Karpas-422 (cell line): ENCODE results near the gene AHNAK. TPM values are rescaled to one million over a fixed set of nuclear protein-coding genes. Genes with fewer than 3 reads are reported as not detected.
"Not testable (repeated sequence)": the region's sequence is repeated elsewhere in the genome, so short reads cannot be mapped to it uniquely, and the experiment has no call there.

Experiments
- DNase-seq: peaks from one replicate; pipeline ENCODE4 v3.0.0-alpha.2; 2015
- H2AFZ ChIP-seq: fragments of 200-600 bp; sonication (generic); 2 replicates; pipeline ENCODE4 v1.6.1; 2014; ENCODE audit warnings: antibody characterized with exemption, low read length, mixed read lengths
- H3K27ac ChIP-seq: fragments of 200-600 bp; sonication (generic); 2 replicates; pipeline ENCODE4 v1.5.1; 2014; ENCODE audit warnings: mild to moderate bottlenecking, low read length, moderate library complexity
- H3K27me3 ChIP-seq: fragments of 200-600 bp; sonication (generic); 2 replicates; pipeline ENCODE4 v1.6.1; 2014; ENCODE audit warnings: low read length, mixed read lengths
- H3K36me3 ChIP-seq: fragments of 200-600 bp; sonication (generic); 2 replicates; pipeline ENCODE4 v1.6.1; 2014; ENCODE audit warnings: low read length, mixed read lengths; ENCODE audit not compliant: insufficient read depth
- H3K4me1 ChIP-seq: fragments of 200-600 bp; sonication (generic); 2 replicates; pipeline ENCODE4 v1.6.1; 2014; ENCODE audit warnings: mild to moderate bottlenecking, low read length, mixed read lengths
- H3K4me2 ChIP-seq: fragments of 200-600 bp; sonication (generic); 2 replicates; pipeline ENCODE4 v1.6.1; 2014; ENCODE audit warnings: low read length, low read depth, mild to moderate bottlenecking; ENCODE audit not compliant: poor library complexity, severe bottlenecking
- H3K4me3 ChIP-seq: fragments of 200-600 bp; sonication (generic); 2 replicates; pipeline ENCODE4 v1.5.1; 2014; ENCODE audit warnings: mild to moderate bottlenecking, antibody characterized with exemption, low read length, mixed read lengths
- H3K79me2 ChIP-seq: fragments of 200-600 bp; sonication (generic); 2 replicates; pipeline ENCODE4 v1.6.1; 2014; ENCODE audit warnings: mild to moderate bottlenecking, low read length, mixed read lengths
- H3K9ac ChIP-seq: fragments of 200-600 bp; sonication (generic); 2 replicates; pipeline ENCODE4 v1.6.0; 2014; ENCODE audit warnings: low read length
- H3K9me2 ChIP-seq: fragments of 200-600 bp; sonication (generic), shearing (Covaris generic); replicated peaks from 2 replicates; pipeline ENCODE4 v1.6.0; 2014; ENCODE audit warnings: mild to moderate bottlenecking, low read length, moderate library complexity; ENCODE audit not compliant: insufficient read depth
- H3K9me3 ChIP-seq: fragments of 300-700, 200-600 bp; sonication (generic); 2 replicates; pipeline ENCODE4 v1.6.1; 2014; ENCODE audit warnings: low read length, mixed read lengths
- H4K20me1 ChIP-seq: fragments of 200-600 bp; sonication (generic); 2 replicates; pipeline ENCODE4 v1.6.1; 2014; ENCODE audit warnings: mild to moderate bottlenecking, antibody characterized with exemption, low read length, low read depth; ENCODE audit not compliant: insufficient read depth
- total RNA-seq: library from RNA; depleted of rRNA; stranded (reverse); fragments of >200 nt; shearing (Covaris generic); gene quantifications from 2 replicates; pipeline ENCODE4 v1.2.3, GENCODE V29; 2014; ENCODE audit warnings: low replicate concordance

The AHNAK gene
- total RNA-seq, 1 experiment from 2014 or later: 0.34 TPM

- H3K27me3 ChIP-seq, H3K9me2 ChIP-seq, DNase-seq, H4K20me1 ChIP-seq, H3K9ac ChIP-seq, H3K9me3 ChIP-seq, H3K4me2 ChIP-seq, H3K27ac ChIP-seq, H3K4me3 ChIP-seq, H2AFZ ChIP-seq: not testable (repeated sequence)
- Histone ChIP-seq H3K36me3 (peaks cover 29% of the 10 kb centered on the region), H3K4me1 (peaks cover 10% of the 10 kb centered on the region), H3K79me2 (peaks cover 40% of the 10 kb centered on the region)
Measured at GRCh38 chr11:62585356-62585755, 38.8 kb upstream of the AHNAK start.

DNA sequence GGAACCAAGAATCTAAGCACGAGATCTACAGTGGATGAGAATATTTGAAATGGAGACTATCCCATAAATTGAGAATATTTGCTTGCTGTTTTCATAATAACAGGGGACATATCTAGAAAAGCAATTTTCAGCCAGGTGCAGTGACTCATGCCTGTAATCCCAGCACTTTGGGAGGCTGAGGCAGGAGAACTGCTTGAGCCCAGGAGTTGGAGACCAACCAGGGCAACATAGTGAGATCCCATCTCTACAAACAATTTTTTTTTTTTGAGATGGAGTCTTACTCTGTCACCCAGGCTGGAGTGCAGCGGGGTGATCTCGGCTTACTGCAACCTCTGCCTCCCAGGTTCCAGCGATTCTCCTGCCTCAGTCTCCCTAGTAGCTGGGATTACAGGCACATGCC is 35.1 kb upstream of the AHNAK start:
- not testable (repeated sequence) for H3K9ac ChIP-seq, H4K20me1 ChIP-seq, H2AFZ ChIP-seq, H3K9me3 ChIP-seq, H3K27me3 ChIP-seq, DNase-seq, H3K9me2 ChIP-seq, H3K27ac ChIP-seq, H3K4me3 ChIP-seq, H3K4me2 ChIP-seq, H3K4me1 ChIP-seq
- H3K79me2 ChIP-seq: peaks cover 12% of the 10 kb centered on the region
- H3K36me3 ChIP-seq: peaks cover 21% of the 10 kb centered on the region

- Histone ChIP-seq H4K20me1 (no peaks in the 10 kb centered on the region), H3K9me3 (no peaks in the 10 kb centered on the region), H2AFZ (no peak overlapping the region), H3K27me3 (no peaks in the 10 kb centered on the region), H3K4me1 (no peaks in the 10 kb centered on the region), H3K9me2 (no peaks in the 10 kb centered on the region), H3K4me3 (no peak overlapping the region), H3K4me2 (no peak overlapping the region), H3K79me2 (peaks cover 9% of the 10 kb centered on the region), H3K27ac (no peak overlapping the region), H3K36me3 (peaks cover 17% of the 10 kb centered on the region), H3K9ac (no peak overlapping the region)
- DNase-seq: no peak
Measured at GRCh38 chr11:62580959-62581715, 34.5 kb upstream of the AHNAK start.

DNA sequence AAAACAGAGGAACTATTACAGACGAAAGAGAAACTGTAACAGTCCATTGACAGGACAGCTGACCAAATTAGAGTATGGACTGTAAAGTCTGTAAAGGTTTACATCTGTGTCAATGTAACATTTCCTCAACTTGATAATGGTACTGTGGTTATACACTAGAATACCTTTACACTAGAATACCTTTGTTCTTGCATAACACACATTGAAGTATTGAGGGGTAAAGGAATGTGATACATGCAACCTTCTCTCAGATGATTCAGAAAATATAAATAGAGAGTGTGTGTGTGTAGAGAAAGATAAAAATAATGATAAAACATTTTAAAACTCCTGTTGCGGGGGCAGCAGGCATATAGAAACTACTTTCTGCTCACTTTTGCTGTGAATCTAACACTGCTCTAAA is 32.6 kb upstream of the AHNAK start:
- Histone ChIP-seq H3K27me3 (no peaks in the 10 kb centered on the region), H3K4me1 (peaks cover 15% of the 10 kb centered on the region), H2AFZ (no peak overlapping the region), H3K4me3 (no peak overlapping the region), H4K20me1 (no peaks in the 10 kb centered on the region), H3K9ac (no peak overlapping the region), H3K9me2 (no peaks in the 10 kb centered on the region), H3K79me2 (no peaks in the 10 kb centered on the region), H3K27ac (no peak overlapping the region), H3K9me3 (no peaks in the 10 kb centered on the region), H3K4me2 (no peak overlapping the region), H3K36me3 (peaks cover 10% of the 10 kb centered on the region; the same call in 1 of the 2 replicates)
- no peak for DNase-seq

GRCh38 chr11:62578541-62578940 is 31.9 kb upstream of the AHNAK start:
- H3K36me3 ChIP-seq: peaks cover 4% of the 10 kb centered on the region; the same call in 1 of the 2 replicates
- H3K9ac ChIP-seq: no peak overlapping the region
- no peaks in the 10 kb centered on the region for H4K20me1 ChIP-seq
- no peaks in the 10 kb centered on the region for H3K9me2 ChIP-seq
- H3K9me3 ChIP-seq: no peaks in the 10 kb centered on the region
- no peak overlapping the region for H2AFZ ChIP-seq
- H3K4me3 ChIP-seq: no peak overlapping the region
- peaks cover 17% of the 10 kb centered on the region for H3K4me1 ChIP-seq
- no peak for DNase-seq
- H3K79me2 ChIP-seq: peaks cover 1% of the 10 kb centered on the region
- H3K4me2 ChIP-seq: no peak overlapping the region
- H3K27me3 ChIP-seq: no peaks in the 10 kb centered on the region
- no peak overlapping the region for H3K27ac ChIP-seq

DNA sequence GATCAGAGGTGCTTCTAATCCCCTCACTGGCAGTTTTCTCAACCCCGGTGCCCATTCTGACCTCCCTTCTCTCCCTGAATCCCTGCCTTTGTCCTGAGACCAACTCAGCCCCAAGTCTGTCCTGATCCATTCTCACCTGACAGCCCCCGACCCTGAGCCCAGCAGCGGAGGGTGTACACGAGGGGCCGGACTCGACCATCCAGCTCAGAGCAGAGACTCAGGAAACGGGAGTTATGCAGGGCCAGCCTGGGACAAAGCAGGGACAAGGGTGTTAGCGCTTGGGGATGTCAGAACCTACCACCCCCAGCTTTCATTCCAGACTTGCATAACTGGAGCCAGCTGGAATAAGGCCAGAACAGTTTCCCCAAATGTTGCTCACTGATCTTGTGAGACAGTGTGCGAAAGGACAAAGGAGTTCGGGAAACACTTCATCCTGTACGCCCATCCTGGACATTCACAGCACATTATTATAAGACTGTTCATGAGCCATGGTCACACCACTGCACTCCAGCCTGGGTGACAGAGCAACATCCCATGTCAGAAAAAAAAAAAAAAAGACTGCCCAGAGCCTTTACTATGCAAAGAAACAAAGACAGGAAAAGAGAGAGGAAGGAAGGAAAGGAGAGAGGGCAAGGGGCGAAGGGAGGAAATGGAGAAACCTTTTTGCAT is 30.6 kb upstream of the AHNAK start:
- no peak overlapping the region for H3K9ac ChIP-seq

DNA sequence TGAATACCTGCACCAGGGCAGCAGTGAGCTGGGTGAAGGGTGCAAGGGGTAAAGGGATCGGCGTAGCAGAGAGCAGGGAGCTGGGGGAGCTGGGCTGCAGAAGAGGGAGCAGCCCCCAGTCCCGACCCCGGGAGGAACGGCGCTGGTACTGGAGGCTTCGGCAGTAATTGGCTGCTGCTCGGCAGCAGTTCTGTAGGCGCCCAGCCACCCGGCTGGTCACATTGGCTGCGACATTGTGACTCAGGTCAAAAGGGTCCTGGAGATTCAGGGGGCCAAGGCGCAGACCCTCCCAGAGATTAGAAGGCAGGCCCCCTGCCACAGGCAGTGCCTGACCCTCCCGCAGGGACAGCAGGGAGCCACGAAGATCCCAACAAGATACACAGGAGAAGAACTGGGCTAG is 29.2 kb upstream of the AHNAK start:
- no peaks in the 10 kb centered on the region for H3K9me3 ChIP-seq
- H3K9ac ChIP-seq: peak overlapping the region; percentile 85; the same call in 1 of the 2 replicates
- no peak overlapping the region for H2AFZ ChIP-seq
- H3K36me3 ChIP-seq: peaks cover 20% of the 10 kb centered on the region
- H3K4me2 ChIP-seq: no peak overlapping the region
- no peaks in the 10 kb centered on the region for H3K27me3 ChIP-seq
- H3K4me3 ChIP-seq: no peak overlapping the region
- H3K27ac ChIP-seq: no peak overlapping the region
- H3K4me1 ChIP-seq: peaks cover 29% of the 10 kb centered on the region
- DNase-seq: no peak
- H3K9me2 ChIP-seq: no peaks in the 10 kb centered on the region
- H4K20me1 ChIP-seq: peaks cover 16% of the 10 kb centered on the region
- H3K79me2 ChIP-seq: peaks cover 28% of the 10 kb centered on the region

More for the DNA sequence above, 30.6 kb upstream of the AHNAK start:
- DNase-seq: no peak
- Histone ChIP-seq H3K79me2 (peaks cover 15% of the 10 kb centered on the region), H2AFZ (no peak overlapping the region), H3K4me1 (peaks cover 23% of the 10 kb centered on the region), H3K27ac (no peak overlapping the region), H3K27me3 (no peaks in the 10 kb centered on the region), H3K4me3 (no peak overlapping the region), H3K9me2 (no peaks in the 10 kb centered on the region), H4K20me1 (peaks cover 4% of the 10 kb centered on the region; the same call in 1 of the 2 replicates), H3K9me3 (no peaks in the 10 kb centered on the region), H3K36me3 (peaks cover 7% of the 10 kb centered on the region), H3K4me2 (no peak overlapping the region)

DNA sequence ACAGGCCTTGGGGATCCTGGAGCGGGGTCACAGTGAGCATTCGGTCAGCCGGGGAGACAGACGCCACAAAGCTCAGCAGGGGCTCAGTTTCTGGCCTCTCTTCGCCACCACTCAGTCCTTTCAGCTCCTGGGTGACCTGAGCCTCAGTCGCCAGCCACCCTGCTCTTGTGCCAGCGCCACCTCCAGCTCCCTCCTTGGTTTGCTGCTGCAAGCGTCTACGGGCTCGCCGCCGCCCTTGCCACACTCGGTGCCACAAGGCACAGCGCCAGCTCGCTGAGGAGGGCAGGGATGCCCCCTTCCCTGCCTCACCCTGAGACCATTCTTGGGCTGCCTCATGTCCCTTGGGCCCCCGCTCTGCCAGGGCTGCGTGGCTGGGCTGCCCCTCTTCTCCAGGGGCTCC is 28.6 kb upstream of the AHNAK start:
- Histone ChIP-seq H2AFZ (no peak overlapping the region), H3K4me2 (peak overlapping the region; percentile 86), H3K9me3 (no peaks in the 10 kb centered on the region), H4K20me1 (peaks cover 16% of the 10 kb centered on the region), H3K4me3 (peak overlapping the region; percentile 67), H3K9me2 (no peaks in the 10 kb centered on the region), H3K27ac (peak overlapping the region; percentile 55; the same call in 1 of the 2 replicates), H3K36me3 (peaks cover 22% of the 10 kb centered on the region), H3K27me3 (no peaks in the 10 kb centered on the region), H3K9ac (peak overlapping the region; percentile 85), H3K4me1 (peaks cover 29% of the 10 kb centered on the region), H3K79me2 (peaks cover 32% of the 10 kb centered on the region)
- DNase-seq: no peak
